GM10248 (cell line): ENCODE measurements around the gene CARMIL3.

Source experiments
- CTCF ChIA-PET: fragments of 300-600 bp; sonication (Branson Sonifier 250); formaldehyde crosslinking; extraction: SDS; loops from one replicate; lab custom pipeline; 2021; ENCODE audit warnings: antibody characterized with exemption; lab: Yijun Ruan, JAX
- POLR2A ChIA-PET: fragments of 350-650 bp; sonication (Branson Sonifier 250); formaldehyde crosslinking; extraction: SDS; loops from one replicate; lab custom pipeline; 2020; ENCODE audit warnings: antibody characterized with exemption; lab: Yijun Ruan, JAX
- DNase-seq: peaks from one replicate; pipeline ENCODE4 v3.0.0; 2012; ENCODE audit errors: extremely low spot score
- CTCF ChIP-seq: IDR thresholded peaks from 2 replicates; pipeline ENCODE4 v1.5.1; 2012; ENCODE audit warnings: mild to moderate bottlenecking, low read depth; ENCODE audit errors: extremely low read depth, missing control alignments, control extremely low read depth

Gene CARMIL3

GRCh38 chr14:24070285-24071143 lies 18.7 kb downstream of the CARMIL3 start:
- ChIA-PET POLR2A (interaction anchor here (0.6 kb wide), 1 partner anchor 10 kb away, joined by 3 read pairs; no protein-coding TSS in a partner anchor), CTCF (interaction anchor here (1.3 to 7.9 kb wide), 5 partner anchors 8 to 145 kb away, joined by 4 to 71 read pairs (median 5); partner anchors contain the start of genes MDP1 and PCK2)
- DNase-seq, result no peak

GRCh38 chr14:24071144-24071697 lies 19.4 kb downstream of the CARMIL3 start, which contains the start of gene CPNE6:
TSS of gene CPNE6 (plus strand) at chr14:24071562. CDS start at chr14:24072937, 1,375 bp downstream.
- no peak for TF ChIP-seq CTCF
- no peak for DNase-seq
- CTCF ChIA-PET, result interaction anchor here (1.9 to 7.9 kb wide), 4 partner anchors 10 to 145 kb away, joined by 4 to 71 read pairs (median 23); partner anchors contain the start of genes MDP1 and PCK2
- POLR2A ChIA-PET, result interaction anchor here (0.6 kb wide), 1 partner anchor 136 kb away, joined by 3 read pairs; no protein-coding TSS in a partner anchor

More at GRCh38 chr14:24070285-24071143, 18.7 kb downstream of the CARMIL3 start:
- no peak for TF ChIP-seq CTCF

GRCh38 chr14:24071836-24072430 lies 20.1 kb downstream of the CARMIL3 start:
- ChIA-PET CTCF (interaction anchor here (1.1 to 7.9 kb wide), 5 partner anchors 10 to 36 kb away, joined by 4 to 71 read pairs (median 8); partner anchors contain the start of gene PCK2), POLR2A (interaction anchor here (0.6 kb wide), 1 partner anchor 136 kb away, joined by 3 read pairs; no protein-coding TSS in a partner anchor)
- no peak for DNase-seq
- TF ChIP-seq CTCF, result no peak

GRCh38 chr14:24072436-24072835 lies 20.6 kb downstream of the CARMIL3 start:
- DNase-seq, result no peak
- no peak for TF ChIP-seq CTCF
- ChIA-PET POLR2A (interaction anchor here (0.5 to 1.4 kb wide), 2 partner anchors 42 to 90 kb away, joined by 3 read pairs; partner anchors contain the start of genes DCAF11 and NRL), CTCF (interaction anchor here (1.1 to 7.9 kb wide), 6 partner anchors 9 to 89 kb away, joined by 4 to 71 read pairs (median 7); partner anchors contain the start of genes IRF9 and PCK2)

GRCh38 chr14:24072881-24073877 lies 21.4 kb downstream of the CARMIL3 start:
- TF ChIP-seq CTCF, result no peak
- ChIA-PET POLR2A (interaction anchor here (0.5 to 1.4 kb wide), 2 partner anchors 42 to 89 kb away, joined by 3 read pairs; partner anchors contain the start of genes DCAF11 and NRL), CTCF (interaction anchor here (1.0 to 7.9 kb wide), 9 partner anchors 9 to 88 kb away, joined by 3 to 71 read pairs (median 6); partner anchors contain the start of genes IRF9 and PCK2)
- no peak for DNase-seq
